Right cardiac atrium (tissue), 5 donors: ENCODE results near the gene GPC6. TPM values are rescaled to one million over a fixed set of nuclear protein-coding genes. Genes with fewer than 3 reads are reported as not detected.

Experiments used
- ATAC-seq, 2 donors: fragments of 200-7000 bp; cut with Tn5 transposase; one replicate each; pipeline versions ENCODE4 v1.8.0 to v1.9.1; 2020; ENCODE audit warnings: moderate library complexity in 2 of 2, mild to moderate bottlenecking in 1 of 2
- DNase-seq, 3 donors: peaks; one replicate each; pipeline ENCODE4 v3.0.0-alpha.2; 2020
- H3K27ac ChIP-seq: one replicate; pipeline ENCODE4 v1.5.1; 2013; ENCODE audit warnings: mild to moderate bottlenecking, low read length, control low read depth, moderate library complexity
- H3K27me3 ChIP-seq: one replicate; pipeline ENCODE4 v1.6.1; 2013; ENCODE audit not compliant: control insufficient read depth, insufficient read depth
- H3K4me1 ChIP-seq: one replicate; pipeline ENCODE4 v1.6.1; 2013; ENCODE audit warnings: low read length; ENCODE audit not compliant: control insufficient read depth, insufficient read depth
- H3K4me3 ChIP-seq: one replicate; pipeline ENCODE4 v1.5.1; 2013; ENCODE audit warnings: low read length, control low read depth
- H3K9me3 ChIP-seq: one replicate; pipeline ENCODE4 v1.6.1; 2013; ENCODE audit warnings: low read length; ENCODE audit not compliant: control insufficient read depth
- WGBS: extraction: QIAGEN DNeasy Blood & Tissue Kit; methylation state at CpG from one replicate; pipeline ENCODE4 v1.1.7; 2013; 5-methylcytosine and 5-hydroxymethylcytosine counted together
- intact Hi-C, 4 donors: fragments of 100-400 bp; cut with DNase I; formaldehyde crosslinking; loops; one replicate each; pipeline versions ENCODE4 v1.11.0 to v1.14.0; 2022 to 2023
- polyA plus RNA-seq: library from polyadenylated mRNA; stranded (reverse); fragments of 200-250 nt; gene quantifications from one replicate; pipeline ENCODE4 v1.2.3, GENCODE V29; 2013
- total RNA-seq, 4 donors: library from RNA; stranded (reverse); fragmentation: NEBNext Ultra II Directional; extraction: Animal tissue kit (Norgen Biotek cat#: 25700); gene quantifications; one replicate each; pipeline ENCODE4 v1.2.1, GENCODE V29; 2021
- donor health status: healthy with polysubstance abuse.
- donor health status: DM: no; HTN: yes; CAD: no.
- donor health status: DM: no; HTN: no; CAD: no.
- donor health status: DM: no; HTN: yes; CAD: no; lungs with severe emphysema.
- donor health status: DM: yes; HTN: yes; CAD: no.

Gene GPC6
- total and polyA plus RNA-seq, 5 donors: 1.5 to 11.0 (median 5.3) TPM

DNA sequence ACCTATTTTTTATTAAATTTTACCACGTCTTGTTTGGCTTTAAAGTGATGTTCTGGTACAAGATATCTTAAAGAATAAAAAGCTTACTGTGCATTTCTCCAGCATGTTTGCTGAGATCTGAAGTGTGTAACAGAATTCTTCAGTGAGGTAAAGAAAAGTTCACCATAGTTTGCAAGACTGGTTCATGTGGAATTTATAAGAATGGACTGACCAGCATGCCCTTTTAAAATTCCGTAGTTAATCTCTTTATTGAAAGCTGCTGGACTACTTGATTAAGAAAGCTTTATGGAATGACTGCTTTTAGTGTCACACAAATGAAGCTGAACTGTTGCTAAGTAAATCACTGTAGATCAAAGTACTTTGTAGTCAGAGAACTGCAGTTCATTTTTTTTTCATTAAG, 119.2 kb downstream of the GPC6 start:
- intact Hi-C loops: no loop called here
- 58% methylated on average over 2 of the region's 2 CpGs for WGBS
- no peaks in the 10 kb centered on the region for H3K27me3 ChIP-seq
- ATAC-seq (no peak), DNase-seq (no peak)
- H3K27ac ChIP-seq: no peak overlapping the region
- no peak overlapping the region for H3K4me3 ChIP-seq
- H3K4me1 ChIP-seq: no peaks in the 10 kb centered on the region
- H3K9me3 ChIP-seq: no peaks in the 10 kb centered on the region

DNA sequence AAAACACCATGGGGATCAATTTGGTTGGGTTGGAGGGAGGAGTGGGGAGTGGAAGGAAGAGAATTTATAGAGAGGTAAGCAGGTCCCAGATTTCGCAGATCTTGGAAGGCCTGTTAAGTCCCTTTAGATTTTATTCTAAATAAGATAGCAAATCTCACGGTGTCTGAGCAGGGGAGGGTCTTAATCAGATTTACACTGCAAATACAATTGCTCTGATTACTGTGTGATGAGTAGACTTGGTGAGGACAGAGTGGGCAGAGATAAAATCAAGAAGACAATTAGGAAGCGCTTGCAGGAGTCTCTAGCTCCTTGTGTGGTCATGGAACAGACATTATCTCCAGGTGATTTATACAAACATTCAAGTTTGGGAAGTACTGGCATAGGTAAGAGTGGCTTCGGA, 126.0 kb downstream of the GPC6 start:
- H3K27ac ChIP-seq: no peak overlapping the region
- intact Hi-C loops: no loop called here
- WGBS: 90% methylated on average over 4 of the region's 4 CpGs
- no peaks in the 10 kb centered on the region for H3K27me3 ChIP-seq
- H3K4me1 ChIP-seq: no peaks in the 10 kb centered on the region
- no peaks in the 10 kb centered on the region for H3K9me3 ChIP-seq
- ATAC-seq: no peak
- no peak for DNase-seq
- H3K4me3 ChIP-seq: no peak overlapping the region

DNA sequence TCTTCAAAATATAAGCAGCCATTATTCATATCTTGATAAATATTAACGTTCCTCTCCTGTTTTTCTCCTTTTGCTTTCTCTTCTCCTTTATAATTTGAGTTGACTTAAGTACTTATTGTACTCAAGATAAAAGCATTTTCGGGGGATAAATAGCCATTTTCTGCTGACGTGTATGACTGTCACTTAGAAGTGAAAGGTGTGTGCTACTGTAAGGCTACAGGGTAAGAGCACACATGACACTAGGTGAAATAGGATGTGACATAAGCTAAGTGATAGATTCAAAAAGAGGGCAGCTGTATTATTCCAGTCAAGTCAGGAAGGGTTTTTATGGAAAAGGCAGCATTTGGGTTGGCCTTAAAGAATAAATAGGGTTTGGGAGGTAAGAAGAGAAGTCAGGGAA, 128.5 kb downstream of the GPC6 start:
- intact Hi-C loops: no loop called here
- no peaks in the 10 kb centered on the region for H3K4me1 ChIP-seq
- no peak overlapping the region for H3K4me3 ChIP-seq
- no peak for ATAC-seq
- WGBS: 76% methylated on average over 3 of the region's 3 CpGs
- DNase-seq: no peak
- no peaks in the 10 kb centered on the region for H3K27me3 ChIP-seq
- no peaks in the 10 kb centered on the region for H3K9me3 ChIP-seq
- H3K27ac ChIP-seq: no peak overlapping the region

DNA sequence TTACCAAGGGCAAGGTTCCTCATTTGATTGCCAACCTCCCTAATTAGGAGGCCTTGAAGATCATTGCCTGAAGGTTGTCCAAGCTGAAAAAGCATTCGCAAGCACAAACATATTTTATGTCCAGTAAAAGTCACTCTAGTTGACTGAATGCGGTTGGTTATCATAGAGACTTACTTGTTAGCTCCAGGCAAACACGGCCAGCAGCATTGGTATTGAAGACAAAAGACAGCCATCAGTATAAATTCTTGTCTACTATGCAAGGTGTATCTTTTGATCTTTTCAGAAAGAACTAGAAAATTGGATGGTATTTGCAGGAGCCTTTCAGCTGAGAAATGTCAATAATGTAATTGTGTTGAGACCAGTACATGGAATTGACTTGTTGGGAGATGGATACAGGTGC, 129.9 kb downstream of the GPC6 start:
- Histone ChIP-seq H3K4me1 (no peaks in the 10 kb centered on the region), H3K27me3 (no peaks in the 10 kb centered on the region), H3K27ac (no peak overlapping the region), H3K4me3 (no peak overlapping the region), H3K9me3 (no peaks in the 10 kb centered on the region)
- intact Hi-C loops: no loop called here
- DNase-seq (no peak), ATAC-seq (no peak)
- 79% methylated on average over 3 of the region's 3 CpGs for WGBS

DNA sequence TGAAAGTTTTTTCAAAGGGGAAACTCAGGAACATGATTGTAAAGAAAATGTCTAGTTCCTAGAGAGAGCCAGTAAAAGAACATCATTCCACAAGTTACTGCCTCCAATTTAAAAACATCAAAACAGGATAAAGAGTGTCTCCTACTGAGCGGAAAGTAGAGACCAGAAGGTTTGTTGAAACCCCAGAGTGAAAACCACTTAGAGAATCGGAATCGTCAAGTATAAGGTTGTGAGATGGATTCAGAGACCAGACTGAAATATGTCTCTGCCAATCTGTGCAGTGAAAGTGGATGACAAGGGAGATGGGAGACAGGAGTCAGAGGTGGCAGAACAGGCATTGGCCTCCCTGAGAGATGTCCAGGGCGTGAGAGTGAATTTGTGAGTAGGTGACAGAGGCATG, 133.4 kb downstream of the GPC6 start:
- Histone ChIP-seq H3K4me3 (no peak overlapping the region), H3K9me3 (no peaks in the 10 kb centered on the region), H3K27ac (no peak overlapping the region), H3K27me3 (no peaks in the 10 kb centered on the region), H3K4me1 (no peaks in the 10 kb centered on the region)
- WGBS: 76% methylated on average over 4 of the region's 4 CpGs
- ATAC-seq (no peak), DNase-seq (no peak)
- intact Hi-C loops: no loop called here

DNA sequence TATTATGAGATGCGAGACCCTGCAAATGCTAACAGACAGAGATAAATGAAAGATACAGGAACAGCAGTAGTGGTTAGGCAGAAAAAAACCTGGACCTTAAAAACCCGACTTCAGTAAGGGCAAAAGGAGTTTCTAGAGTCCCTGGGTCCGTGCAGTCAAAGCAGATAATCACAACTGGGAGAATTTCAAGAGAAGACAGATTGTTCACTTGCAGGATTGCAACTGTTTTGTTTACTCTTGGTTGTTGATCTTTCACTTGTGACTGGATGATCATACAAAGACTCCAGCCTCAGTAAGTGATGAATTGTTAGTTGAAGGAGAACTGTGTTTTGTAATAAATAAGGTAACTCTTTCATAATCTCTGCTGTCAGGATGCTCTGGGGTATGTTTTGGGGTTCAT, 135.1 kb downstream of the GPC6 start:
- ATAC-seq: no peak
- H3K27me3 ChIP-seq: no peaks in the 10 kb centered on the region
- H3K27ac ChIP-seq: no peak overlapping the region
- no peak overlapping the region for H3K4me3 ChIP-seq
- no peaks in the 10 kb centered on the region for H3K9me3 ChIP-seq
- DNase-seq: no peak
- no peaks in the 10 kb centered on the region for H3K4me1 ChIP-seq
- intact Hi-C loops: no loop called here
- 53% methylated on average over 3 of the region's 3 CpGs for WGBS

DNA sequence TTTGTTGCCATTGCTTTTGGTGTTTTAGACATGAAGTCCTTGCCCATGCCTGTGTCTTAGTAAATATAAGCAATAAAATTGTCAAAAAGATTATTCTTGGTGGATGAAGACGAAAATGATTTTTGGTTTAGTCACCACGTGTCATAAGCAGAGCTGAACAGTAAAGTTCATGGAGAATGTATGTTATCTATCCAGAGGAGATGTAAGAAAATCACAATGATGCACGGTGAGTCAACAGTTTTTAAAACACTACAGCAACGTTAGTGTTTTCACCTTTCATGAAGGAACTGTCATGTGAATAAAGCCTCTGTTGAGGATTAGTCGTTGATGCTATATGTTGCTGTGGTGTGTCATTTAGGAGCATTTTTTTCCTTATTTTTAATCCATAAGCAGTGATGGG, 137.6 kb downstream of the GPC6 start:
- Histone ChIP-seq H3K4me1 (no peaks in the 10 kb centered on the region), H3K27me3 (no peaks in the 10 kb centered on the region), H3K4me3 (no peak overlapping the region), H3K27ac (no peak overlapping the region), H3K9me3 (no peaks in the 10 kb centered on the region)
- intact Hi-C loops: no loop called here
- 79% methylated on average over 5 of the region's 5 CpGs for WGBS
- ATAC-seq: no peak
- no peak for DNase-seq

DNA sequence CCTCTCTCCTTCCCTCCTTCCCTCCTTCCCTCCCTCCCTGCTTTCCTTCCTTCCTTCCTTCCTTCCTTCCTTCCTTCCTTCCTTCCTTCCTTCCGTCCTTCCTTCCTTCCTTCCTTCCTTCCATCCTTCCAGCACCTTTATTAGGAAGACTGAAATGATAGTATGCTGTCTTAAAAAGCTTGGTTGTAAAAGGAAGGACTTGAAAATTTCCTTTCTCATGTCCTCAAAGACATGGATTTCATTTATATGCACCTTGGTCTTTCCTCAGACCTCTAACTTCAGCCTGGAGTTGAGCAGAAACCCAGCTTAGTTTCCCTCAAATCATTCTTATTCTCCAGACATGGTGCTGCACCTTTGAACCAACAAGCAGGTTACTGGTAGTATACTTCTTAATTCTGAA, 141.7 kb downstream of the GPC6 start:
- Histone ChIP-seq H3K27me3 (no peaks in the 10 kb centered on the region), H3K4me3 (no peak overlapping the region), H3K4me1 (no peaks in the 10 kb centered on the region), H3K27ac (no peak overlapping the region), H3K9me3 (no peaks in the 10 kb centered on the region)
- WGBS: no CpG with 5 or more reads among the region's 1 CpG
- ATAC-seq: no peak
- intact Hi-C loops: no loop called here
- DNase-seq: no peak

DNA sequence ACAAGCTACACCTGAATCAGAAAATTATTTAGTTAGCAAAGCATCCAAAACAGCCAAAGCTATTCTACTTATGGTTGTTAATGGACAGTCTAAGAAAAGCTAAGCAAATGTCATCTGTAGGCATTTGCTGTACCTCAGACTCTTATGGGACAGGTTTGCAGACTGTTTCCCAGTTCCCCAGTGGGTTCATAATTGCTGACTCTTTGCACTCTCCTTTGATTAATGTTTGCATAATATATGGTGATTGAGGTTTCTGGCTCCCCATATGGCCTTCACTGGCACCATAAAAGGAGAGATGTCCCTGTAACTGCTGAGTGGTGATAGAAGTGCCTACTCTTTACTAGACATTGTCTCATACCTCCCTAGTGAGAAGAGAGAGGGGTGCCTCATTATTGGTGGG, 142.1 kb downstream of the GPC6 start:
- H3K4me3 ChIP-seq: no peak overlapping the region
- no peak overlapping the region for H3K27ac ChIP-seq
- H3K9me3 ChIP-seq: no peaks in the 10 kb centered on the region
- intact Hi-C loops: no loop called here
- H3K27me3 ChIP-seq: no peaks in the 10 kb centered on the region
- no peak for ATAC-seq
- no peak for DNase-seq
- H3K4me1 ChIP-seq: no peaks in the 10 kb centered on the region

DNA sequence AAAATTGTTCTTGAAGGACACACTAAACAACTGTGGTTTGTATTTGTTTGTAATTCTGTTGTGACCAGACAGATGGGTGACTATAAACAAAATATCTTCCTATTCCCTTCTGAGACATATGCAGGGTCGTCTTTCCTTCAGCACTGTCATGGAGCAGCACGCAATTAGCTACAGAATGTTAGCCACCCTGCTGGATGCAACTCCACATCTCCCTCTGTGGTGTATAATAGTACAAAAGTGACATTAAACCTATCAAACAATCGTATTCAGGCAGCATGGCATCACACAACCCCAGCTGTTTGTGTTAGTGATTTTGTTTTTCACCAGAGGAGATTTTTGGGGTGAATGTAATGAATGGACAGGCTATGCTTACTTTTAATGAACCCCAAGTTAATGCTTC, 146.2 kb downstream of the GPC6 start:
- WGBS: 60% methylated on average over 3 of the region's 3 CpGs
- intact Hi-C loops: no loop called here
- H3K4me1 ChIP-seq: no peaks in the 10 kb centered on the region
- H3K4me3 ChIP-seq: no peak overlapping the region
- no peaks in the 10 kb centered on the region for H3K9me3 ChIP-seq
- ATAC-seq (no peak), DNase-seq (no peak)
- H3K27ac ChIP-seq: no peak overlapping the region
- H3K27me3 ChIP-seq: no peaks in the 10 kb centered on the region

DNA sequence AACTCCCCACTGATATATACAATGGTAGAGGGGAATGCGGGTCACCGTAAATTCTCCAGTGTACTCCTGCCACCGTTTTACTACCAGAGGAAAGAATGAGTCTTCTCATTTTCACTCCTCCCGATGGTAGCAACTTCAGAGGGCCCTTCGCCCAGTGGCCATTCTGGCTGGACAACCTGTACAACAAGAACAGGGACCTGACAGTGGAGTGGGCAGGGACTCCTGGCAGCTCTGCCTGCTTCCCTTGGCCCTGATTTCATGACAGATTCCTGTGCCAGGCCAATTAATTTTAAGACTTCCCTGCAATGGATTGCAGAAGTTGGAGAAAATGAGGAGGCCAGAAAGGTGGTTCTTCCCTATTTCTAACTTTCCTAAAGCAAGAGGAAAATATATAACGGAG, 148.9 kb downstream of the GPC6 start:
- no peak for ATAC-seq
- DNase-seq: no peak
- intact Hi-C loops: no loop called here
- H3K9me3 ChIP-seq: no peaks in the 10 kb centered on the region
- no peak overlapping the region for H3K4me3 ChIP-seq
- H3K27me3 ChIP-seq: no peaks in the 10 kb centered on the region
- H3K27ac ChIP-seq: no peak overlapping the region
- no peaks in the 10 kb centered on the region for H3K4me1 ChIP-seq
- 88% methylated on average over 6 of the region's 6 CpGs for WGBS

DNA sequence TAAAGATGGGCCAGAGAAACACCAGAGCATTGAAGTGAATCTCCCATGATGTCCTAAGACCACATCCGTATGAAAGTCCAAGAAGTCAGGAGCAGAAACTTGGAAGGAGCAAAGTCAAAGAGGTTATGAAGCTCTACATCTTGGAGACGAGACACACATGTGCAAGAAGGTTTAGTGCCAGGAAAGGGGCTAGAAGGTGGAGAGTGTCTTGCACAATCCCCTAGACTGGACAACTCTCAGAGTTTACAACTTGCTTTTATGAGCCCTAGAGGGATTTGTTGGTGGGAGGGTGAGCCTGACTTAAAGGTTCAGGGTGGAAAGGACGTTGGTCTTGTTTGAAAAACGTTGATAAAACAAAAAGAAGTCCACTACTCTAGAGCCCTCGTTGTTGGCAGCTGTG, 150.6 kb downstream of the GPC6 start:
- DNase-seq (no peak), ATAC-seq (no peak)
- no peak overlapping the region for H3K27ac ChIP-seq
- intact Hi-C loops: no loop called here
- 57% methylated on average over 5 of the region's 5 CpGs for WGBS
- H3K27me3 ChIP-seq: no peaks in the 10 kb centered on the region
- H3K4me3 ChIP-seq: no peak overlapping the region
- H3K9me3 ChIP-seq: no peaks in the 10 kb centered on the region
- no peaks in the 10 kb centered on the region for H3K4me1 ChIP-seq
